ENCODE data around the gene GRK2. TPM values are rescaled to one million over a fixed set of nuclear protein-coding genes. Genes with fewer than 3 reads are reported as not detected.

GRK2 gene
- total and polyA plus RNA-seq, 2 donors (not counting 1 experiment from before 2014, with no cell fraction given), result 294 to 534 TPM

DNA sequence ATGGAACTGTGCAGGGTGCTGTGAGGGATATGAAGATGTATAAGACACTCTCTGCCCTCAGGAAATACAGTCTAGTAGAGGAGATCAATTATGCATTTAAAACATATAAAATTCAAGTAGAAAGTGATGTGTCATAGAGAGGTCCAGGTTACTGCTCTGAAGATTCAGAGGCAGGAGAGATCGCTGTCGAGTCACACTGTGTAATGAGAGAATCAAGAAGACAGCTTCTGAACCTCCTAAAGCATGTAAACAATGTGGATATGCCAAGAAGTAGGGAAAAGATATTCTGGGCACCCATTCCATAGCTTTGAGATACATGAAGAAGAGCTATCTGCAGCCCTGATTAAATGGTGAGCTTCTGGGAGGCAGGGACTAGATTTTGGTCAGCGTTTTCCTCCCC is 53.7 kb downstream of the GRK2 start:
- DNase-seq (no peak), ATAC-seq (ENCODE audit: low read depth) (no peak)
- H3K4me3 ChIP-seq (ENCODE audit: control extremely low read depth in 1 of 5, extremely low read depth in 1 of 5, insufficient read depth in 1 of 5, low read depth in 2 of 5, low read length in 4 of 5), result no peak overlapping the region
- peaks cover 3% of the 10 kb centered on the region in 2 experiments for H3K36me3 ChIP-seq (replicated peaks in 1 of 2; ENCODE audit: control extremely low read depth in 1 of 2, control insufficient read depth in 1 of 2, extremely low read depth in 1 of 2, insufficient read depth in 2 of 2, low read length in 1 of 2)
- no peak for TF ChIP-seq EZH2 (IDR thresholded peaks at IDR 0.05; ENCODE audit: borderline replicate concordance, insufficient read depth, low read depth, low read length, poor library complexity, severe bottlenecking)
- TF ChIP-seq, protein P1, sequence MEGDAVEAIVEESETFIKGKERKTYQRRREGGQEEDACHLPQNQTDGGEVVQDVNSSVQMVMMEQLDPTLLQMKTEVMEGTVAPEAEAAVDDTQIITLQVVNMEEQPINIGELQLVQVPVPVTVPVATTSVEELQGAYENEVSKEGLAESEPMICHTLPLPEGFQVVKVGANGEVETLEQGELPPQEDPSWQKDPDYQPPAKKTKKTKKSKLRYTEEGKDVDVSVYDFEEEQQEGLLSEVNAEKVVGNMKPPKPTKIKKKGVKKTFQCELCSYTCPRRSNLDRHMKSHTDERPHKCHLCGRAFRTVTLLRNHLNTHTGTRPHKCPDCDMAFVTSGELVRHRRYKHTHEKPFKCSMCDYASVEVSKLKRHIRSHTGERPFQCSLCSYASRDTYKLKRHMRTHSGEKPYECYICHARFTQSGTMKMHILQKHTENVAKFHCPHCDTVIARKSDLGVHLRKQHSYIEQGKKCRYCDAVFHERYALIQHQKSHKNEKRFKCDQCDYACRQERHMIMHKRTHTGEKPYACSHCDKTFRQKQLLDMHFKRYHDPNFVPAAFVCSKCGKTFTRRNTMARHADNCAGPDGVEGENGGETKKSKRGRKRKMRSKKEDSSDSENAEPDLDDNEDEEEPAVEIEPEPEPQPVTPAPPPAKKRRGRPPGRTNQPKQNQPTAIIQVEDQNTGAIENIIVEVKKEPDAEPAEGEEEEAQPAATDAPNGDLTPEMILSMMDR (IDR thresholded peaks at IDR 0.05), result no peak
- intact Hi-C loops (cut with micrococcal nuclease), result no loop called here
- H3K4me1 ChIP-seq (ENCODE audit: control insufficient read depth in 2 of 2, insufficient read depth in 2 of 2, low read length in 2 of 2), result peaks cover 11 to 21% of the 10 kb centered on the region in 2 donors
- H3K27me3 ChIP-seq (replicated peaks in 1 of 4; ENCODE audit: control extremely low read depth in 1 of 4, control insufficient read depth in 3 of 4, insufficient read depth in 4 of 4, low read length in 3 of 4), result no peaks in the 10 kb centered on the region
- no peaks in the 10 kb centered on the region for H3K9me3 ChIP-seq (ENCODE audit: control extremely low read depth in 1 of 3, control insufficient read depth in 2 of 3, insufficient read depth in 1 of 3, low read length in 2 of 3)
- Mint-ChIP-seq H3K4me1 (peaks cover 9% of the 10 kb centered on the region), H3K27me3 (no peaks in the 10 kb centered on the region), H3K4me3 (no peak overlapping the region), H3K9me3 (ENCODE audit: insufficient read depth) (no peaks in the 10 kb centered on the region), H3K27ac (no peak overlapping the region)
- H3K27ac ChIP-seq (ENCODE audit: low read length in 2 of 2), result no peak overlapping the region
- H3K79me2 ChIP-seq (ENCODE audit: control insufficient read depth, insufficient read depth, low read length), result peaks cover 44% of the 10 kb centered on the region
- no CpG with 5 or more reads among the region's 3 CpGs for WGBS (ENCODE audit: insufficient coverage)
- H3K4me2 ChIP-seq (replicated peaks; ENCODE audit: low read depth, low read length, poor library complexity, severe bottlenecking), result no peak overlapping the region
- no peak overlapping the region for H3K9ac ChIP-seq (ENCODE audit: low read length)
- CTCF ChIA-PET, result interaction anchor here (0.6 to 10.5 kb wide), 8 partner anchors 21 to 109 kb away, joined by 3 to 229 read pairs (median 36); partner anchors contain the start of genes GRK2, POLD4 and RPS6KB2
- H2AFZ ChIP-seq (ENCODE audit: insufficient read depth, low read depth, low read length, poor library complexity, severe bottlenecking), result no peak overlapping the region
- H4K20me1 ChIP-seq (ENCODE audit: control insufficient read depth, insufficient read depth, low read length, poor library complexity, severe bottlenecking), result no peaks in the 10 kb centered on the region
- POLR2A ChIA-PET, result interaction anchor here (0.7 kb wide), 1 partner anchor 23 kb away, joined by 4 read pairs; no protein-coding TSS in a partner anchor

DNA sequence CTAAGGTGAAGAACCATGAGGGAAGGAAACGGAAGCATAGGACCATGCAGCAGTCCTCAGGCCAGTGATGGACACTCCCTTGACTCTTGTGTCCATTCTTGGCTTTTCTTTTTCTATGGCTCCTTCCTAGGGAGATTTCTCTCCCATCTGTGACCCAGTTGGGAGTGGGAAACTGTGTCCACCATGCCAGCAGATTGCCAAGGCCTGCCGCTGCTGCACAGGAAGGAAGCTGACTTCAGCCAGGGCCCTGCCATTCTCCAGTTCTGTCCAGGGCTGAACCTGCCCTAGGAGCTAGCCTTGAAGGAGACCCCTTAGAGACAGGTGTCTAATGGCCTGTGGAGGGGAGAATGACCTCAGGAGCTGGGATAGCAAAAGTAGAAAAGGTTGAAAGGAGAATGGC is 54.4 kb downstream of the GRK2 start:
- H3K27me3 ChIP-seq (replicated peaks in 1 of 4; ENCODE audit: control extremely low read depth in 1 of 4, control insufficient read depth in 3 of 4, insufficient read depth in 4 of 4, low read length in 3 of 4), result no peaks in the 10 kb centered on the region
- DNase-seq, result no peak
- no peaks in the 10 kb centered on the region for H3K9me3 Mint-ChIP-seq (ENCODE audit: insufficient read depth)
- 83% methylated on average over 1 of the region's 2 CpGs for WGBS (ENCODE audit: insufficient coverage)
- no peak overlapping the region for H3K27ac ChIP-seq (ENCODE audit: low read length in 2 of 2)
- no peak overlapping the region for H2AFZ ChIP-seq (ENCODE audit: insufficient read depth, low read depth, low read length, poor library complexity, severe bottlenecking)
- no peak for TF ChIP-seq EZH2 (IDR thresholded peaks at IDR 0.05; ENCODE audit: borderline replicate concordance, insufficient read depth, low read depth, low read length, poor library complexity, severe bottlenecking)
- POLR2A ChIA-PET, result interaction anchor here (0.7 kb wide), 1 partner anchor 22 kb away, joined by 4 read pairs; no protein-coding TSS in a partner anchor
- no peak overlapping the region for H3K4me2 ChIP-seq (replicated peaks; ENCODE audit: low read depth, low read length, poor library complexity, severe bottlenecking)
- H3K4me3 ChIP-seq (ENCODE audit: control extremely low read depth in 1 of 5, extremely low read depth in 1 of 5, insufficient read depth in 1 of 5, low read depth in 2 of 5, low read length in 4 of 5), result no peak overlapping the region
- no peak overlapping the region for H3K4me3 Mint-ChIP-seq
- H3K27ac Mint-ChIP-seq, result no peak overlapping the region
- H3K79me2 ChIP-seq (ENCODE audit: control insufficient read depth, insufficient read depth, low read length), result peaks cover 44% of the 10 kb centered on the region
- H3K4me1 Mint-ChIP-seq, result peaks cover 9% of the 10 kb centered on the region
- intact Hi-C loops (cut with micrococcal nuclease), result no loop called here
- H4K20me1 ChIP-seq (ENCODE audit: control insufficient read depth, insufficient read depth, low read length, poor library complexity, severe bottlenecking), result no peaks in the 10 kb centered on the region
- no peaks in the 10 kb centered on the region for H3K27me3 Mint-ChIP-seq
- H3K4me1 ChIP-seq (ENCODE audit: control insufficient read depth in 2 of 2, insufficient read depth in 2 of 2, low read length in 2 of 2), result peaks cover 11 to 21% of the 10 kb centered on the region in 2 donors
- peaks cover 3% of the 10 kb centered on the region in 2 experiments for H3K36me3 ChIP-seq (replicated peaks in 1 of 2; ENCODE audit: control extremely low read depth in 1 of 2, control insufficient read depth in 1 of 2, extremely low read depth in 1 of 2, insufficient read depth in 2 of 2, low read length in 1 of 2)
- CTCF ChIA-PET, result interaction anchor here (0.7 to 10.5 kb wide), 9 partner anchors 8 to 61 kb away, joined by 3 to 229 read pairs (median 4); partner anchors contain the start of genes GRK2 and POLD4
- no peaks in the 10 kb centered on the region for H3K9me3 ChIP-seq (ENCODE audit: control extremely low read depth in 1 of 3, control insufficient read depth in 2 of 3, insufficient read depth in 1 of 3, low read length in 2 of 3)
- ATAC-seq (ENCODE audit: low read depth), result no peak
- no peak overlapping the region for H3K9ac ChIP-seq (ENCODE audit: low read length)

Data from B cell (primary cell).